Right lobe of liver (tissue), 4 donors: ENCODE measurements around the gene KCNK3.
"Not testable (repeated sequence)": the region's sequence is repeated elsewhere in the genome, so short reads cannot be mapped to it uniquely, and the experiment has no call there.

Source experiments
- POLR2A ChIP-seq: fragments of 450-650 bp; IDR thresholded peaks from one replicate; pipeline ENCODE4 v1.6.1; 2017; ENCODE audit warnings: antibody characterized with exemption, mild to moderate bottlenecking
- TF ChIP-seq, protein P1 (sequence below), 4 donors: fragments of 200-600 bp in 3 of 4; fragments of 450-650 bp in 1 of 4; IDR thresholded peaks; one replicate each; pipeline versions ENCODE4 v1.5.1 to v1.8.0; 2016 to 2022; ENCODE audit warnings: antibody characterized with exemption in 4 of 4, mild to moderate bottlenecking in 2 of 4
- donor health status: DM: no; HTN: no; CAD: no.
- donor health status: DM: no; HTN: no; CAD: no.
- donor health status: DM: no; HTN: yes; CAD: no.

DNA sequence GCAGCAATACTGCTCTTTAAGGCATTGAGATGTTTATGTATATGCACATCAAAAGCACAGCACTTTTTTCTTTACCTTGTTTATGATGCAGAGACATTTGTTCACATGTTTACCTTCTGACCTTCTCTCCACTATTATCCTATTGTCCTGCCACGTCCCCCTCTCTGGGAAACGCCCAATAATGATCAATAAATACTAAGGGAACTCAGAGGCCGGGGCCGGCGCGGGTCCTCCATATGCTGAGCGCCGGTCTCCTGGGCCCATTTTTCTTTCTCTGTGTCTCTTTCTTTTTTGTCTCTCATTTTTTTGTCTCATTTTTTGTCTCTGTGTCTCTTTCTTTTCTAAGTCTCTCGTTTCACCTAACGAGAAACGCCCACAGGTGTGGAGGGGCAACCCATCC is 57.9 kb downstream of the KCNK3 start:
- TF ChIP-seq, protein P1, sequence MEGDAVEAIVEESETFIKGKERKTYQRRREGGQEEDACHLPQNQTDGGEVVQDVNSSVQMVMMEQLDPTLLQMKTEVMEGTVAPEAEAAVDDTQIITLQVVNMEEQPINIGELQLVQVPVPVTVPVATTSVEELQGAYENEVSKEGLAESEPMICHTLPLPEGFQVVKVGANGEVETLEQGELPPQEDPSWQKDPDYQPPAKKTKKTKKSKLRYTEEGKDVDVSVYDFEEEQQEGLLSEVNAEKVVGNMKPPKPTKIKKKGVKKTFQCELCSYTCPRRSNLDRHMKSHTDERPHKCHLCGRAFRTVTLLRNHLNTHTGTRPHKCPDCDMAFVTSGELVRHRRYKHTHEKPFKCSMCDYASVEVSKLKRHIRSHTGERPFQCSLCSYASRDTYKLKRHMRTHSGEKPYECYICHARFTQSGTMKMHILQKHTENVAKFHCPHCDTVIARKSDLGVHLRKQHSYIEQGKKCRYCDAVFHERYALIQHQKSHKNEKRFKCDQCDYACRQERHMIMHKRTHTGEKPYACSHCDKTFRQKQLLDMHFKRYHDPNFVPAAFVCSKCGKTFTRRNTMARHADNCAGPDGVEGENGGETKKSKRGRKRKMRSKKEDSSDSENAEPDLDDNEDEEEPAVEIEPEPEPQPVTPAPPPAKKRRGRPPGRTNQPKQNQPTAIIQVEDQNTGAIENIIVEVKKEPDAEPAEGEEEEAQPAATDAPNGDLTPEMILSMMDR (IDR thresholded peaks at IDR 0.05) = not testable (repeated sequence)
- TF ChIP-seq POLR2A = not testable (repeated sequence)
